Tongue (tissue), 2 donors: ENCODE results near the gene NFXL1. TPM values are rescaled to one million over a fixed set of nuclear protein-coding genes. Genes with fewer than 3 reads are reported as not detected.
A peak's percentile ranks its signal among the peaks of the same experiment; 100 is the strongest.

Source experiments
- DNase-seq: peaks from one replicate; pipeline ENCODE4 v3.0.0-alpha.2; 2015
- total RNA-seq: library from RNA; depleted of rRNA; stranded (reverse); fragments of >200 nt; gene quantifications from one replicate; pipeline ENCODE4 v1.2.3, GENCODE V29; 2014

The NFXL1 gene
- total RNA-seq, 1 donor from 2014 or later: 9.1 TPM

DNA sequence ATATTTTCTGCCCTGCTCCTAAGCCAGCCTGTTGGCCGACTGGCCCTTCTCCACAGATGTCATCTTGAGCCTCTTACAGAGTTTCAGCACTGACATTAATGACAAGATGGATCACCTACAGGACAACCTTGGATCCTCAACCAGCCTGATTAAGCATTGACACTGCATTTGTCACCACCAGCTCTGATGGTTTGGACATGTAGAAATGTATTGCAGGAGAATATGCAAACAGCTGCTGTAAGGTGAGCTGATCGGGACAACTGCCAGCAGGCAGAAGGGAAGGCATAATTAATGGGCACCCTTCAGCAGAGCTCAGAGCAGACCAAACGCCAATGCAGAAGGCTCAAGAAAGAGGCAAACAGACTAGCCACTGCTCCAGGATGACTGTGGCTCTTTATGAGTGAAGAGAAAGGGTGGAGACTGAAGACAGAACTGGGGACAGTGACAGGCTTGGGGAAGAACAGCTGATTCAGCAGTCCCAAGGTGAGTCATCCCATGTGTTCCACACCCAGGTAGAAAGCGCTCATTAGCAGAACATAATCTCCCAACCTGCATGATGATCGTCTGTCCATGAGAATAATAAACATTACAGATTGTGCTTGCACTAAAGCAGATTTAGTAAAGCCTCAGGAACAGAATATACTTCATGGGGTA, 83.2 kb downstream of the NFXL1 start:
- peak; percentile 59 for DNase-seq

DNA sequence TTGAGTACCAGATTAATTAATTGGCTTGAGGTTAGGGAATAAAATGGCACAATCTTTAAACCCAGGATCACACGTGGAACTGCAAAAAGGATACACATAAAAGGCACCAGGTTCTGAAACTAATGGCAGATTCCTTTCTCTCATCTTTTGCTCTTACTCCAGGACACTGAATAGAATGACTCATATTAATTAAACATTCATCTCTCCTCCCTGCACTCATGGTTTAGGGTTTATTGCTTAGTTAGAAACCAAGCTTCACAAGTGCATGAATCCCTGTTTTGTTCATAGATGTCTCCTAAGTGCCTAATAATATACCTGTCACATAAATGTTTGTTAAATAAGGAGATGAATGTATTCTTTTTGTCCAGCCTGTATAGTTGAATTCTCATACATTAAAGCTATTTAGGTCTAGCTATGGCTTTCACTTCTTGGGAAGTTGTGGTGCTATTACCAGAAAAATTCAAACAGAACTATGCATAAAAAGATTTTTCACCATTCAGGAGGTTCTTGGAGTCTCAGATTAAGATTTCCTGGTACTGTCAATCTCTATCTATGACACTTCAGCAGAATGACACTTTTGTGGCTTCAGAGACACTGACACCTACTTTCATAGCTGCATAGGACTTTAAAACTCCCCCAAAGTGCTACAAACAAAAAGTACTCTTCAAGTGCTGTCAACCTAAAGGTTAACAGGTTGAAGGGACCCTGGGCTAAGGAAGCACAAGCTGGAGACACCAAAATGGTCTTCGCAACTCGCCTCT, 83.9 kb downstream of the NFXL1 start:
- DNase-seq: no peak

DNA sequence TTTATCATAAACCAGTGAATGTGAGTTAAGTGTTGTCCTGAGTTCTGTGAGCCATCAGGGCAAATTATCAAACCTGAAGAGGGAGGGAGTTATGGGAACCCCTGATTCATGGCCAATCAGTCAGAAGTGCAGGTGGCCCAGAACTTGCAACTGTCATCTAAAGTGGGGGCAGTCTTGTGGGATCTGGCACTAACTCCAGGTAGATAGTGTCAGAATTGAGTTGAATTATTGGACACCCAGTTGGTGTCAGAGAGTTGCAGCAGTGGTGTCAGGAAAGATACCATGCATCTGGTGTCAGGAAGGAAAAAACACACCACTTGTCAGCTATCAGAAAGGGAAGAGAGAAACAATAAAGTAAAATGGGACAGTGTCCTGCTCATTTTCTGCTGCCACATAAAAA, 84.9 kb downstream of the NFXL1 start:
- no peak for DNase-seq

DNA sequence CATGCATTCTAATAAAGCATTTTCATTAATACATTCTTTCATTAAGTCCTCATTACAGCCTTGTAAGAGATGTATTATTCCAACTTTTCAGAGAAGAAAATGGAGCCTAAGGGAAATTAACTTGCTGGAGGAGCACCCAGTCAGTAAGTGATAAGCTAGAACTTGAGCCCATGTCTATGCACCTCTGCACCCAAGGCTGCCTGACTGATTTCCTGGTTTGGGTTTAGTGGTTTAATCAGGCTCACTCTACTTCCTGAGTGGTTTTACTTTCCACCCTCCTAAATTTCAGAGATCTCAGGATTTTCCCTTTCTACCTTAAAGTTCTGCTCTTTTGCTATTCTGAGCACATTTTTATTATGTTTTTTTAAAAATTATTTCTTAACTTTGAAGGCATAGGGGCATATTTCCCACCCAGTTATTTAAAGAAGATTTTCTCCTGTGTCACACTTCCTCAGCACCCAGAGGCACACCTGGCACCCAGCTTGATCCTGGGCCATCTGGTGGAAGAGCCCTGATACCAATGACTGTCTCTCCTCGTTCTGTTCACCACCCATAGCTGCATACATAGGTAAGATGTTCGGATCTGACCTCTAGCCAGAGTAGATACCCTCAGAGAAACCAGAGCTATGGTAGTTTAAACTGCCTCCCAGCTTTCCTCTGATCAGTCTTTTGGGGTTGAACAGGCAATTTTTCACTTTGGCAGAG, 86.9 kb downstream of the NFXL1 start:
- DNase-seq: no peak

DNA sequence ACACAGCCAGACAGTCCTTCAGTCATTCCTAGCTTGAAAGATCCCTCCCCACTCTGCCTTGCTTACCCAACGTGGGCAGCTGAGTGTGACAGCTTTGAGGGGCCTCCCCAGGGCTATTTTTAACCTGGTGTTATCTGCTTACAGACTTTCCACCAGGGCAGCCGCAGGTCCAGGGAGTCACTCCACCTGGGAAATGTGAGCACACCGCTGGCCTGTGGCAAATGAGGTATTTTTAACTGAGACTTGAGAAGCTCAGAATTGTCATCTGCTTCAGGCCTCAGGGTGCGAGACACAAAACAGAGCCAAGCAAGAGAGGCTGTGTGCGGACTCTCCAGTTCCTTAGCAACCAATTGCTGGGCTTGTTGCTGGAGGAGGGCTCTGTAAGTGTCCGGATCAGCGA, 89.5 kb downstream of the NFXL1 start:
- DNase-seq: peak; percentile 68

DNA sequence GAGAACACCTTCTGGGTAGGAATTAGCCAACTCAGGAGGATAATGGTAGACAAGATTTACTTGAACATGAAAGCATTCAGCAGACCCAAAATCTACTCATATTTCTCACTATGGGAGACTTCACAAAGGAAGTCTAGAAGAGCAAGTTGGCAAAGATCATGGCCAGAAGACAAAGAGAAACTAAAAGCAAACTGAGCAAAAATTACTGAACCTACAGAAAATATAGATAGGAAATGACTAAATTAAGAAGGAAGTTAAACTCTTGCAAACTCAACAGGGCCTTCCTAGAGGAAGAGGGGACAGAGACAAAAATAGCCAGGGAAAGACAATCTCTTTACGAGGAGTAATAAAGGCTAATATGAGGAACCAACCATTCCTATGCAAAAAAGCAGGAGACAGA, 95.2 kb downstream of the NFXL1 start:
- no peak for DNase-seq

DNA sequence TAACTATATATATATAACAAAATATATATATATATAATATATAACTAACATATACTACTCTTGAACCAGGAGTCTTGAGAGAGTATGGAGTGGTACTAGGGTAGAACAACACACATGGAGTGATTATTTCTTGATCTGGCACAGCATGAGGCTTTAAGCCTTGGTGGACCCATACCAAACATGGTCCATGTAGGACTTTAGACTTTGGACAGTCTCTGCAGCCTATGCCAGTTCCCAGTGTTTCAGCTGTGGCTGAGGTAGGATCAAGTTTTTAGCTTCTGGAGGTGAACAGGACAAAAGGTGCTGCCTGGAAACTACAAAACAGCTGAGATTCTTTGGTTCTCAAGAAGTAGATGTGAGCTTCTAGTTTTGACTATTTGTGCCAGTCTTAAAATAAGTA, 97.1 kb downstream of the NFXL1 start:
- no peak for DNase-seq

DNA sequence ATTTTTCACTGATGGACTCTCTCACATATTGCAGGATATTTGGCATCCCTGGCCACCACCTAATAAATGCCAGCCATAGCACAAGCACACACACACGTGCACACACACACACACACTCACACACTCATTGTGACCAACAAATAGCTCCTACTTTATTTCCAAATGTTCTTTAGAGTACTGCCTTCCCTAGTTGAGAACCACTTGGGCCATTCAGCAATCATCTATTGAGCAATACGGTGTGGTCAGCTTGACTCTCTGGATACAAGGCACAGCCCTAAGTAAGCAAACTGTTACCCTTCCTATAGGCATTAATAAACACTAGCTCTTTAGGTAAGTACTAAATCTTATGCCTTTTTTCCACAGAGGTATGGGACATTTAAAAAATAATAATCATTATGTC, 97.6 kb downstream of the NFXL1 start:
- no peak for DNase-seq

DNA sequence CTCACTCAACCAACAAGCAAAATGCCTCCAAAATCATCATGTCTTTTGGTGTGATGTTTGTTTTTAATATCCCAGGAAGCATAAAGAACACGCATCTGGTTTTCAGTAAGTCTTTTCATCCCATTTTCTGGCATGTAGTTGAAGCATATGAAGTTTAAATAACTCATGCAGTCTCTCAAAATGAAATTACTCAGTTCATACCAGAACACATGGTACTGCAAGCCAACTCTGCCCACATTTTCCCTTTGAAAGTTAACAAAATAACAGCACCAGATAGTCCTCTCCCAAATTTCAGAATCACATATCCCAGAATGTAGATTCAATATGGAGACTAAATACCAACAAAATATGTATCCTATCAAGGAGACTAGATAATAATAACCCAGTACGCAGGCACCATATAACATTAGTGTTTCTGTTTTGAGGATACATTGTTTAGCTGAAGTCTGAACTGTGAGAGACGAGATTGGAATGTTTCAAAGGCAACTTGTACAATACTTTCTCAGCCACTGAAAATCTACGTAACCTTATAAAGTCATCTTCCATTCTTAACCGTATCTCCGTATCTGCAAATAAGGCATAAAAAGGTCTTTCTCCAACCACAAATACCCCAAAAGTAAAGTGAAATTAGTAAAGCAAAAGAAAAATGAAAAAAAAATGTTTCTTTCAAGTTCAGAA, 99.6 kb downstream of the NFXL1 start:
- DNase-seq: peak; percentile 20

DNA sequence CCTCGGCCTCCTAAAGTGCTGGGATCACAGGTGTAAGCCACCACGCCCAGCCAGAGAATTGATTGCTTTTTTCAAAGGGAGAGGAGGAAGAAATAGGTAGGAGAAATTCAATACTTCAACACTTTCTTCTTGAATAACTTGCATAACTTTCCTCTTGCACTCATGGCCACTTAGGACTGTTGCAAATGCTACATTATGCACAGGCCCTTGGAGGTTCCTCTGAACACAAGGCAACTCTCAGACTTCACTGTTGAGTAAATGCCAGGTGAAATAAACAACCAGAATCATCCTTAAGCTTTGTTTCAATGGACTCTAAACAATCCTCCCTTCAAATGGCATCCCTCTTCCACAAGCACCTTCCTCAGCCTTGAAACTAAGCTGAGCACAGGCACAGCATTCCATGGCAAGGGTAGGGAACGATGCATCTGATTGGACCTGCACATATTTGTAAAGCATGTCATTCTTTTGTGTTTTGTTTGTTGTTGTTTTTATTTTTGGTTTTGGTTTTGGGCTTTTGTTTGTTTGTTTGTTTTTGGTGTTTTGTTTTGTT, 104.7 kb downstream of the NFXL1 start:
- no peak for DNase-seq

DNA sequence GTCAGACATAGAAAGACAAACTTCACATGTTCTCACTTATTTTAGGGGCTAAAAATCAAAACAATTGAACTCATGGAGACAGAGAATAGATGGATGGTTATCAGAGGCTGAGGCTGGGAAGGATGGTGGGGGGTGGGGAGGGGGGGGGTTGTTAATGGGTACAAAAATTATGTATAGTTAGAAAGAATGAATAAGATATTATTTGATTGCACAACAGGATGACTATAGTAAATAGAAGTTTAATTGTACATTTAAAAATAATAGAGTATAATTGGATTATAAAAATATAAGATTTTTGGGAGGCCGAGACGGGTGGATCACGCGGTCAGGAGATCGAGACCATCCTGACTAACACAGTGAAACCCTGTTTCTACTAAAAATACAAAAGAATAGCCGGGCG, 109.8 kb downstream of the NFXL1 start:
- no peak for DNase-seq

DNA sequence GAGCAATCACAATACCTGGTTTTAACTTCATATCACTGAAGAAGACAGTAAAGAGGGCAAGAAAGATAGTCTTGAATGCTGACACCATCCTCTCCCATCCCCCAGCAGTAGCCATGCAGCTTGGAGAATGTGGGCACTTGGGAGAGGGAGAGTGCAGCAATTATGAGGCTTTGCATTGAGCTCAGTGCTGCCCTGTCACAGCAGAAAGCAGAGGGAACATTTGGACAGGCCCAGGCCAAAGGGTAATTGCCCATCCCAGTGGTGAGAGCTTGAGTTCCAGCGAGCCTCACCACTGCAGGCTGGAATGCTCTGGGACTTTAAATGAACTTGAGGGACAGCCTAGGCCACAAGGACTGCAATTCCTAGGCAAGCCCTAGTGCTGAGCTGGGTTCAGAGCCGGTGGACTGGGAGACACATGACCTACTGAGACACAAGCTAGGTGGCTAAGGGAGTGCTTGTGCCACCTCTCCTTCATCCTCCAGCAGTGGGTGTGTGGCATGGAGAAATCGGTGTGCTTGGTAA, 112.8 kb downstream of the NFXL1 start:
- DNase-seq: no peak

DNA sequence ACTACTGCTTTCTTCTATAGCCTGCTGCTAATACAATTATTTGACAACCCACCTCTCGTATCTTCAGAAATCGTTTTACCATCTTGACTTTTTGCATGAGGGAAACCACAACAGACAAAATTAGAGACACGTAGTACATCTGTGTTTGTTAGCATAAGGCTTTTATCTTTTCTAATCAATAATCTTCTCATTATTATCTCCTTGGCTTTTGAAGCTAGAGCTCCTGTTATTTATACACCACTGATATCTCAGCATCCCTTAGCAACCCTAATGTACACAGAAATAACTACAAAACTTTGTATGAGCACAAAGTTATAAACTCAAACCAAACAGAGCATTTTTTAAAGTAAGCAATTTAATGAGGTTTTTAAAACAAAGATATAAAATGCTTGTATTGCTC, 116.2 kb downstream of the NFXL1 start:
- DNase-seq: no peak

Other genes with a start within 250 kb of the NFXL1 start
- 1.4 TPM for gene CORIN, start 76.5 kb downstream of the NFXL1 start, total RNA-seq
- 0.41 TPM for gene CNGA1, start 102.1 kb upstream of the NFXL1 start, total RNA-seq
- 6.9 TPM for gene NIPAL1, start 102.2 kb upstream of the NFXL1 start, total RNA-seq
- gene TXK, start 219.7 kb upstream of the NFXL1 start, total RNA-seq: 0.82 TPM